GM12892 (cell line): ENCODE results near the gene WWC2.

Experiments used
- DNase-seq: peaks from one replicate; pipeline ENCODE4 v3.0.0; 2011; ENCODE audit not compliant: insufficient read length
- FAIRE-seq: peaks from 2 replicates; lab custom pipeline; 2011; peaks lifted over from hg19 to GRCh38; lab: Jason Lieb, UNC
- POLR2A ChIP-seq: IDR thresholded peaks from 2 replicates; pipeline ENCODE4 v1.6.1; 2011; ENCODE audit warnings: low read depth, low read length, control low read depth
- POLR2AphosphoS5 ChIP-seq: IDR thresholded peaks from 2 replicates; pipeline ENCODE4 v1.6.1; 2011; ENCODE audit warnings: low read depth, low read length, control low read depth
- TAF1 ChIP-seq: IDR thresholded peaks from 2 replicates; pipeline ENCODE4 v1.6.1; 2011; ENCODE audit warnings: low read depth, mild to moderate bottlenecking, control low read depth, low read length, borderline replicate concordance

The WWC2 gene

DNA sequence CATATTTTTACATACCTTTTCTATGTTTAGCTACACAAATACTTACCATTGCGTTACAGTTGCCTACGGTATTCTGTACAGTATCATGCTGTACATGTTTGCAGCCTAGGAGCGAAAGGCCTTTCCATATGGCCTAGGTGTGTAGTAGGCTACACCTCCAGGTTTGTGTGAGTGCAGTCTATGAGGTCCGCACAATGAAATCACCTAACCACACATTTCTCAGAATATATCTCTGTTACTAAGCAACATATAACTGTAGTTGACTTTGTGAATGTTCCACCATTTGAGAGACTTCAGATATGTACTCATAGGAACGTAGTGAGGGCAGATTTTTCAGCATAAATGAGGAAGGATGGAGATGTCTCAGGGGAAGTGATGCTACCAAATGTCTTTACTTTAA is 62.6 kb downstream of the WWC2 start:
- FAIRE-seq (no peak), DNase-seq (no peak)
- TF ChIP-seq POLR2AphosphoS5 (no peak), TAF1 (no peak), POLR2A (no peak)

DNA sequence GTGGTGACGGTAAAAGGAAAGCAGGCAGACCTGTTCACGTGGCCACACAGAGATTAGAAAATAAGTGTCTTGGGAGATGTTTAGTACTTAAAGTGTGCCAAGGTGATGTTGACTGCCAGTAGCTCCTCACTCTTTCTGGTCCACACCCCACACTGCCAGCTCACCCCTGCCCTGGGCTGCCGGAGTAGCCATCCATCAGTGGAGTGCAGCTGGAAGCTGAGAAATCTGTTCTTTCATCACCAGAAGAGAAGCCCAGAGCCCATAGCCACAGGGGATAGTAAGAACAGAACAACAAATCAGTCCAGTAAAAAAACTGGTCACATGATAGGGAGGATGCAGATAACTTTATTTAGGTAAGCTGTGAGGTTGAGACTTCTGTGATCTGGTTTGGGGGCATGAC is 64.1 kb downstream of the WWC2 start:
- no peak for TF ChIP-seq TAF1
- TF ChIP-seq POLR2AphosphoS5 = no peak
- TF ChIP-seq POLR2A = no peak
- FAIRE-seq = no peak
- DNase-seq = no peak

DNA sequence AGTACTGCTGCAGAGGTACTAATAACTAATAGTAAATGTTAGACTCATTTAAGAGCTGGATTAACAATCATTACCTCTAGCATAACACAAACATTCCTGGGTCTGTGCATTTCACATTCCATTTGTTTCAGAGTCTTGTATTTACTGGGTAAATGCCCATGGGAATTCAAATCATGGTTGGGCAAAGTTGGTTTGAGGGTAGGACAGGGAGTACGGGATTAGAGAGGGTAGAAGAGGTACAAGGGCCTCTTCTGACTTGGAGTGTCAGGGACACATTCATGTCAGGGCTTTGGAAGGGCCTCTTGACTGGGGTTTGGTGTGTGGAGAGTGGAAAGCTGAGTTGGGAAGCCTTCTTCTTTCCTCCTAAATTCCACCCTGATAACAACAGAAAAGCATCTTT is 65.9 kb downstream of the WWC2 start:
- TF ChIP-seq POLR2AphosphoS5 (no peak), TAF1 (no peak), POLR2A (no peak)
- DNase-seq = no peak
- no peak for FAIRE-seq

DNA sequence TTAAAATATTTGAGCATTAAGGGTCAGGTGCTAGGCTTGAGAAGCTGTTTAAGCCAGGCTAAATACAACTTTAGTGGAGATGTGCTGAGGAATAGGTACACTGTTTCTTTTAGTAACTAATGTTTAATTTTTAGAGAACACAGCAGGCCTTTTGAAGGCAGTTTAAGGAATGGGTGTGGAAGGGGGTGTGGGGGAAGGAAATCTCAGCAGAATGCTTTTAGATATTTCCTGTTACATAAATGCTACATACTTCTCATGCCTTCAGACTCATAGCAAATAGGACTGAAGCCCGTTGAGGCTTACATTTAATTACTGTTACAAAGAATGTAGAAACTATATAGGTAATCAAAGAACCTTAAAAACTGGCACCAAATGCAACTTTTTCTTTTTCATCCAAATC is 66.3 kb downstream of the WWC2 start:
- TF ChIP-seq POLR2A (no peak), TAF1 (no peak), POLR2AphosphoS5 (no peak)
- FAIRE-seq (no peak), DNase-seq (no peak)

DNA sequence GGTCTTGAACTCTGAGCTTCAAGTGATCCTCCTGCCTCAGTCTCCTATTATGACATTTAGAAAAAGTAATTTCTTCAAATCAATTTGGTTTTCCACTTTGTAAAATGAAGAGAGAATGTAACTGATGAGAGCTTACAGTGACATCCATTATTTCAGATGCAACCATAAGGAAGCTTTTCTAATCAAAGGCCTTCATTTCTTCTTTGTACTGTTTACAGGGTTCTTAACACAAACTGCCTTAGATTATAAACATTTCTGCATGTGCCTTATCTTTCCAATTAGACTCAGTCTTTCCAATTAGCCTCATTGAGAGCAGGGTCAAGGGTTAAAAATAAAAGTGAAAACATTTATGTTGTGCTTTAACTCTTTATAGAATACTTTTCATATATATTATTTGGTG is 71.8 kb downstream of the WWC2 start:
- TF ChIP-seq POLR2A (no peak), POLR2AphosphoS5 (no peak), TAF1 (no peak)
- DNase-seq (no peak), FAIRE-seq (no peak)

DNA sequence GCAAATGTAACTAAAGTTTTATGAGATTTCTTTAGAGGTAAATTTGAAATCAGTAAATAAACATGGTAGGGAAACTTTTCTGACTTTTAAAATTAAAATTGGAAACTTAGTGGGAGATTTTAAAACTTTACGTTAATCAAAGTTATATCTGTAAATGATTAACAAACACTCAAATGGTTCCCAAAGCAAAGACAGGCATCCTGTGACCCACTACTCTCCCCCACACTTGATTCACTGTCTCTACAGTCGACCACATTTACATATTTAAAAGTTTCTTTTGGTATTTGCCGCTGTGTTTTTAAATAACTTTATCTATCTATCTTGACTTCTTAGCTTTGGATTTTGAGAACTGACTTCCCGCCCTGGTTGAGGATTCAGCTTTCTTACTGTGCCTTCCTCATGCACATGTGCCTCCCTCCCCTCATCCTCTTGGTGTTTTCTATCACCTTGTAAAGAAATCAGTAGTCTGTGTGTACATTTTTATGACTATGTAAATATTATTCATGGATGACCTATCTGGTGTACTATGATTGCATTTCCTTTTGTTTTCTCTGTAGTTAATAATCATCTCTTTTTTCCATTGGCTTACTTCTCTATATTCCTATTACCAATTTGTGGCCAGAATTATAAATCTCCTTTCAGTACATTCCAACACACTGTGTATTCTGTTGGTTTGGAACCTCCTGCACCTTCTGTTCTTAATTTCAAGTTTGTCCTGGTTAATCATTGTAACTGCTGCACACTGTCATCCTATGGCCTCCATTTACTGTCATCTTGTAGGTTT is 72.6 kb downstream of the WWC2 start:
- no peak for DNase-seq
- no peak for FAIRE-seq
- TF ChIP-seq TAF1 (no peak), POLR2AphosphoS5 (no peak), POLR2A (no peak)

DNA sequence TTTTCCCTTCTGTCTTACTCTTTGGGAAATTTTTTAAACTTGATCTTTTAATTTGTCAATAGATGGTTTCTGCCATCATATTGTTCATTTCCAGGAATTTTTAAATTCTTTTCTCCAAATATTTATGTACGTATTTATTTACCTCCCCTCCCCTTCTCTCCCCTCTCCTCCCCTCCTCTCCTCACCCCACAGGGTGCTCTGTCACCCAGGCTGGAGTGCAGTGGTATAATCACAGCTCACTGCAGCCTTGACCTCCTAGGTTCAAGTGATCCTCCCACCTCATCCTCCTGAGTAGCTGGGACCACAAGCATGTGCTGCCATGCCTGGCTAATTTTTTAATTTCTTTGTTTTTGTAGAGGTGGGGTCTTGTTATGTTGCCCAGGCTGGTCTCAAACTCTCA is 73.8 kb downstream of the WWC2 start:
- no peak for FAIRE-seq
- TF ChIP-seq POLR2A = no peak
- TF ChIP-seq TAF1 = no peak
- no peak for TF ChIP-seq POLR2AphosphoS5
- DNase-seq = no peak

DNA sequence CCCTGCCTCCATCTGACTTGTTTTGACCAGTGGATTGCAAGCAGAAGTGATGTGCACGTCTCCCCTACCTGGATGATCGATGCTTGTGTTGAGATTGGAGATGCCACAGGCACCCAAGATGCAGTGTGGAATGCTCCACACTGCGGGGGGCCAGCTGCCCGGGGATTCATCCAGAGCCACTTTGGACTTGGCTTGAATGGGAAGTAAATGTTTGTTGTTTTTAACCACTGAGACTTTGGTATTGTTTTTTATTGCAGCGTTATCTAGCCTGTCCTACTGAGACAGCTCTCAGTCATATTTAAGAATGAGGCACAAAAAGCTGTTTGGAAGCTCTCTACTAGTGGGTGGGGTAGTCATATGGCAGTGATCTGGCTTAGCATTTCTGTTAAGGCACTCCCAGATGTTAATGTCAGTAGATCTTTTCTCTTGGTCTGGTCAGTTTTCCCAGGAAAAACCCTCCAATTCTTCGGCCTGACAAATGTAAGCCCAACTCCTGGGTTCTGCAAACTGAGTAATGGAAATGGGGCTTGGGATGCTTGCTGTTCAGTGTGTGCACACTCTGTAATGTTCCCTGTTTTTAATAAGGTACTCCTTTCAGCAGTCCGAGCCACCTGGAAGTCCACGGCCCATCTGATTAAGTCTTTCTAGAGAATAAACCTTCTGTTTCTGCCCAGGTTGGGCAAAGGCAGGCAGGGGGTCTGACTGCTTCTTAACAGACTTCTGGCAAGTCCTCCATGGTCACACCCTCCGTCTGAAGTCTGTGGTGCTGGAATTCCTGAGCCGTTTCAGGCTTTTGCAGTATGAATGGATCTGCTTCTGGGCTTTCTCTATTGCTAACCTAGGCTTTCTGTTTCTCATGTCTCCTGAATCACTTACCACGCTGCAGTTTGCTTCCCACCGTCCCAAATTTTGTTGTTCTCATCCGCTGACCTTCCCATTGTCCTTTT is 74.8 kb downstream of the WWC2 start:
- TF ChIP-seq POLR2A (no peak), POLR2AphosphoS5 (no peak), TAF1 (no peak)
- DNase-seq (no peak), FAIRE-seq (no peak)

DNA sequence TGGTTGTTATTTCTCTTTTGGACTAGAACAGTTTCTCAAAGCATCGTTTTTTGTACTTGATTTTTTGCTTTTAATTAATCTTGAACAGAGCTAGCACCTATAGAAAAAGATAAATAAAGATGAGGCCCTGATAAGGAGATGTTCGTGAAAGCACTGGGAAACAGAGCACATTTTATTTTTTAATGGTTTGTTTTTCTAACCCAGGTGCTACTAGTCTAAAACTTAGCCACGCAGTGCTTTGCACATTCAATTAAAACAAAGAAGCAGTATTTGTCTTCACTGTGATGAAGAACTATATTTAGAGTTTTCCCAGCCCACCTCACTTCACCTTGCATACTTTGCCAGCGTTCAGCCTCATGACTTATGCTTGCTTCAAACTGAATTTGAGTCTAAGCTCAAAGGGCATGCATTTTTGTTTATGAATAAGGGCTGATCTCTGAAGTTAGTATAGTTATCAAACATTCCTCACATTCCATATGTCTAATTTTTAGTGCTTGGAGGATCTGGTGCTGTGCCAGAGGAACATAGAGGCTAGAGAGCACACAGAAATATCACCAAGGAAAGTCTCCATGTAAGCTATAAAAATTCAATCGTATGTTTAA is 76.7 kb downstream of the WWC2 start:
- no peak for DNase-seq
- no peak for FAIRE-seq
- TF ChIP-seq POLR2A (no peak), TAF1 (no peak), POLR2AphosphoS5 (no peak)

DNA sequence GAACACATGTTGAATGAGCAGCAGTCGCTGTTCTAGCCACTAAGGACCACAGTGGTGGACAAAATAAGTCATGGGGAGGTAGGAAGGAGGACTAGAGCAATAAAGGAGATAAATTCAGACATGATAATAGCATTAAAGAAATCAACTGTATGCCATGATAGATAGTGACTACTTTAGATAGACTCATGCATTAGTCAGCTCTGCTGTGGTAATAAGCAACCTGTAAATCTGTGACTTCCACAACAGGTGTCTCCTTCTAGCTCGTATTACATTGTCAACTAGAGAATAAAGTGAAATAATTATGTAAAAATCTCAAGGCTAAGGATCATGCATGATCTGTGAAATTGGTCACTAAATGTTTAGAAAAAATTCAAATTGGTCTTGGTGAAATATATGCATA is 77.9 kb downstream of the WWC2 start:
- TF ChIP-seq POLR2A (no peak), TAF1 (no peak), POLR2AphosphoS5 (no peak)
- FAIRE-seq (no peak), DNase-seq (no peak)

DNA sequence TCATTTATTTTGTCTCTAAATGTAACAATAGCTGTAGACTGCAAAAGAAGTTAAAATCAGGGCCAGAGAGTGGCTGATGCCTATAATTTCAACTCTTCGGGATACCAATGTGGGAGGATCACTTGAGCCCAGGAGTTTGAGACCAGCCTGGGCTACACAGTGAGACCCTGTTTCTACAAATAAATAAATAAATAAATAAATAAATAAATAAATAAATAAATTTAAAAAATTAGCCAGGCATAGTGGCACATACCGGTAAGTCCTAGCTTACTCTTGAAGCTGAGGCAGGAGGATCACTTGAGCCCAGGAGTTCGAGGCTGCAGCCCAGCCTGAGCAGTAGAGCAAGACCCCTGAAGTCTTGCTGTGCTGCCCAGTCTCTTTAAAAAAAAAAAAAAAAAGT is 79.1 kb downstream of the WWC2 start:
- TF ChIP-seq POLR2A (no peak), TAF1 (no peak), POLR2AphosphoS5 (no peak)
- FAIRE-seq = no peak

More for the DNA sequence above, 79.1 kb downstream of the WWC2 start:
- no peak for DNase-seq
